IPS-11a (cell line): Measurements from ENCODE around the gene OGDHL.
"Not testable (repeated sequence)": the region's sequence is repeated elsewhere in the genome, so short reads cannot be mapped to it uniquely, and the experiment has no call there.

ENCODE experiments used
- H3K4me3 ChIP-seq: one replicate; pipeline ENCODE4 v1.5.1; 2013; ENCODE audit warnings: low read depth, low read length, control low read depth

The OGDHL gene

DNA sequence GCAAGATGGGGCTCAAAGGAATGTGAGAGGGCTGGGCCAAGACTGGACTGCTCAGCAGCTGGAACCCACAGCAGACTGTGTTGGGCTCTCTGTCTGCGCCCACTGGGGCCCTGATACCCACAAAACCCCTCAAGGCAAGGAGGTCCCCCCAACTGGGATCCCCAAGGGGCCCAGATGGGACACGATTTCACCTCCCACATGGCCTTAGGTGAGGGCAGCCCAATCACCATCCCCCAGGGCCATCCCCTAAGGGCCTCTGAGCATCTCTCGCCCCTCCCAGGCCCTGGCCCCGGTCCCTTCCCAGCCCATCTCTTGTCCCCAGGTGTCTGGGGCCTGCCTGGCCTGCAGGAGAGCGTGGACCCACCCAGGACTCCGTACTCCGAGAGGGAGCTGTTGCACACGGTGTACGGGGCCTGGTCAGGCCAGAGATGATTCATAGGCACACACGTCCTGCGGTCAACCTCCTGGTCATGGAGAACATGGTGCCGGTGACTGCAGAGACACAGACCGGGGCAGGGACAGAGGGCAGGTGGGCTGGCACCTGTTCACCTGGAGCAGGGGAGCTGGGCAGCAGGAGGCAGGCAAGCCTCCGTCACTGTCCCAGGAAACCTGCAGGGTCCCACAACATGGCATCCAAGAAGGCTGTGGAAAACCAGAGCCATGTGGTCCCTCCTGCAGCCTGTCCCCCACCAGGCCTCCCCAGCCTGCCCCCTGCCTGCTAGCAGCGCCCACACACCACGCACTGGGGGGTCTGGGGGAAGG is 21.6 kb downstream of the OGDHL start:
- H3K4me3 ChIP-seq, result no peak overlapping the region

DNA sequence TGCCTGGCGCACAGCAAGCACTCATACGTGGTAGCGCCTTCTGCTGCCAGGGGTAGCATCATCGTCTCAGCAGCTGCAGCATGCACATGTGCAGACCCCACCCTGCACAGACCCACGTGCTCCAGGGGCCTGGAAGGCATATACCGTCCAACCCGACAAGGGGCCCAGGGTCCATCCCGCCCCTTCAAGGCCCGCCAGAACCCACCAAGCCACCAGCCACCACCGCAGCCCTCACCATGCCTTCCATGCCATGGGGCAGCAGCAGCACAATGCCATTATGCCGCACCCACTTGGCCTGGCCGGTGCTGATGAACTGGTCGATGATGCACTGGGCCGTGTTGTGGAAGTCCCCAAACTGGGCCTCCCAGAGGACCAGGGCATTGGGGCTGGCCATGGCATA is 22.7 kb downstream of the OGDHL start:
- H3K4me3 ChIP-seq, result no peak overlapping the region

DNA sequence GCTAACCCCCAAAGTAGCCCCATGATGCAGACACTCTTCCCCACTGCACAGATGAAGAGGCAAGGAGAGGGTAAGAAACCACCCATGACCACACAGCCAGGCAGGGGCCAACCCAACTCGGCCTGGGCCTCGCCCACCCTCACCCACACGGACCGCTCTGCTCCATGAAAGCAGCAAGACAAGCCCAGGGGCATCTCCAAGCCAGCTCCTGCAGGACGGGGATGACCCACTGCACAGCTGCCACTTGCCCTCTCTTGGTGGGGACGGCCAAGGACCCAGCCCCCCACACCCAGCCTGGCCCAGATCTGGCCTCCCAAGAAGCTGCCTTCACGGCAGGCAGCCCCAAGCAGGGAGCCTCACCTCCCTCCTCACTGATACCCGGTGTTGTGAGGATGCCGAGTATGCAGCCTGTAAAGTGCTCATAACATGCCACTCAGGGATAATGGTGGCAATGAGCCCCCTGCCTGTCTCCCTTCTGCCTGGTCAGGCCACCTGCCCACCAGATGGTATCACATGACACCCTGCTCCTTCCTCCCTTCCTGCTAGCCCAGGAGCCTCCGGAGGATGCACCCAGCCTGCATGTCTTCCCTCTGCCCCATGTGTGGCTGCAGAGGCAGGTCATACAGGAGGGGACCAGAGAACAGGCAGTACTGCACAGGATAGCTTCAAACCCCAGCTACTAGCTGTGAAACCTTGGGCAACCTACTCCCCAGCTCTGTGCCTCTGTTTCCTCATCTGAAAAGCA is 23.3 kb downstream of the OGDHL start:
- H3K4me3 ChIP-seq, result no peak overlapping the region

DNA sequence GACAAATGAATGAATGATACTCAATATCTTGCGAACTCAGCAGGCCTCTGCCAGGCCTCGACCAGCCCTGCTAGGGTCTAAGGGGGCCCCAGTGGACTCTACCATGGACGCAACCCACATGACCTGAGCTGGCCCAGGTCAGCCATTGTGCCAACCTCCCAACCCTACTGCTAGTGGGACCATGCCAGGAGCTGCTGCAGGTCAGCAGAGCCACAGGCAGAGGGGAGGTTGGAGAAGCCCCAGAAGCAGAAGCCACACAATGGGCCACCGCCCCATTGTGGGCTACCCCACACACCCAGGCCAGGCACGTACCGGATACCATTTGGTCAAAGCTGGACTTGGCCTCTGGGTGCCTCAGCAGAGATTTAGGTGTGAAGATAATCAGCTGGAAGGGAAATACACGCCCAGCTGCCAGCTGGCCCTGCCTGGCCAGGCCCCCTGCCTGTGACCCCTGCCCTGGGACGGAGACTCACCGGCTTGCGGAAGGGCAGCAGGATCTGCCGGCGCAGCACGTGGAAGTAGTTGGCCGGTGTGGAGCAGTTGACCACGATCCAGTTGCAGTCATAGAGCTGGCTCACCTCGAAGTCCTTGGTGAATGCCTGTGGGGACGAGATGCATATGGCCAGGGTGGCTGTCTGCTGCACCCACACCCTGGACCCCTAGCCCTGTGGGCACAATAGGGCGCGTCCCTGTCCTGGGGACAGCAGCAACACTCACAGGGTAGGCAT is 24.5 kb downstream of the OGDHL start:
- H3K4me3 ChIP-seq, result no peak overlapping the region

DNA sequence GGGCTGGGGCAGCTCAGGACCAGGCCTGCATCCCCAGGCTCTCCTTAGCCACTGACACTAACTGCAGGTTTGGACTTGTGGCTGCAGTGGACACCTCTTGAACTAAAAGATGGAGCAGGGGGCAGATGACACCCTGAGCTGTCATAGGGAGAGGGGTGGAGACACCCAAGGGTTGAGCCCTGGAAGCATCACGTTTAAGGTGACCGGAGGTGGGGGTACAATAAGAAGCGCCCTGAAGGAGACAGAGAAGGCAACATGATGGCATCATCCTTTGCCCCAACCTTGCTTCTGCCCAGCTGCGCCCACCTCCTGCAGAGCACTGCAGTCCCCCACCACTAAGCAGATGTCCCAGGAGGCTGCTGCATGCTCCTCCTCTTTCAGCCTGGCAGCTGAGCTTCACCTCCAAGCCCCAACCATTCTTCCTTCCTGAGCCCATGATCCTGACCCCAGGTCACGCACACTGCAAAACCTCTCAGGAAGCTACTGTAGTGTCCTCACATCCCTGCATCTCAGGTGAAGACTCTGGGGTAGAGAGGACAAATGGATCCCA is 25.5 kb downstream of the OGDHL start:
- H3K4me3 ChIP-seq, result no peak overlapping the region

DNA sequence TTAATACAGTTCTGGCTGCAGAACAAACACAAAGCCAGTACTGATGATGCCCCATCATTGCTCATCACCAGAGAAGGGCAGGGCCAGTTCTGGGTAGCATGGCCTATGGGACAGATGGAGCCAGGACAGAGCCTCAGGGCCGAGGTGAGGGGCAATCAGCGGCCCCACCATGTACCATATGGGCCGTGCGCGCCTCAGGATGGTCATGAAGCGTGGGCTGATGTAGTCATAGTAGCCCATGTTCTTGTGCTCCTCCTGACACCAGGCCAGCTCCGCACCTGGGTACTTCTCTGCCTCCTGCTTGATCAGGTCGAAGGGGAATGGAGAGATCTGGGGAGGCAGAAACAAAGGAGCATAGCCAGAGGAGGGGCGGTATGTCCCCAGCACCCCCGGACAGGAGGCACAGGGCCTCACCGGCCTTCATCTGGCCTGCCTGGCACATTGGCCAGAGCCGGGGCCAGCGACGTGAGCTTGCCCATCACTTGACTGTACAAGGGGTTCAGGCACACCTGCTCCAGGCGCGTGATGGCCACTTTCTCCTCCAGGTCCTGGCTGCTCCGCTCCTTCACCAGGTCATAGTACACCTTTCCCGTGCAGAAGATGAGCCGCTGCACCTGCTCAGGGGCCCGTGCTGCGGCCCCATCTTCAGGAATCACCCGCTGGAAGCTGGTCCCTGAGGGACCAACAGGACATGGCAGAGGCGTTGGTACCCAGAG is 26.1 kb downstream of the OGDHL start:
- H3K4me3 ChIP-seq, result no peak overlapping the region

DNA sequence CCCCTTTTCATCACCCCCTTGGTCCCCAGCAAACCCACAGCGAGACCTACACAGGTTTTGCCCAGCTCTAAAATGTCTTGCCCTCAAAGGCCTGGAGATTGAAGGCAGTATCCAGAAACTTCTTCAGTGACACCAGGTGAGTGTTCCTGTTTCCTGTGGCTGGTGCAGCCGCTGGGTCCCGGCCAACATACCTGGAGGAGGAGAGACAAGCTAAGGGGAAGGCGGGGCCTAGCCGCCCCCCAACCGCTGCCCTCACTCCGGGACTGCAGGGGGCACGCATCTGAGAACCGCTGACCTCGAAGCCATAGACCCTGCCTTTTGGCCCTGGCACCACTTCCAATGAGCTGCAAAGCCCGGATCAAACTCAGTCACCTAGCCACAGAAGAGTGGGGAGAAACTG is 27.0 kb downstream of the OGDHL start:
- no peak overlapping the region for H3K4me3 ChIP-seq

DNA sequence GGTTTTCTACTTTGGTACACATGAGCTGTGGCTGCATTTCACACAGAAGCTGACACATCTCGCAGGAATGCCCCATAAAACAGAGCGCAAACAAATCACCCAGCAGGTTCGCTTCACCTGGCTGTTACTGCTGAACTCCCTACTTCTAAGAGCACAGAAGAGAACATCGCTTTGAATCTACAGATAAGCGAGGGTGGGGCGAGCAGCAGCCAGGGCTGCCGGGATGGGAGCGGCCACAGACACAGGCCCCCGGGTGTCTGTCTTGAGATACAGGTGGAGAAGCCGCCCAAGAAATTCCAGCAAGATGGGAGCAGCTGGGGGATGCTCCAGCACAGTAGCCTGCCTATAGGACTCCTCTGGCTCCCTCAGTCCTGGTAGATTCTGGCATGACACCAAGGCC is 27.4 kb downstream of the OGDHL start:
- H3K4me3 ChIP-seq, result no peak overlapping the region

DNA sequence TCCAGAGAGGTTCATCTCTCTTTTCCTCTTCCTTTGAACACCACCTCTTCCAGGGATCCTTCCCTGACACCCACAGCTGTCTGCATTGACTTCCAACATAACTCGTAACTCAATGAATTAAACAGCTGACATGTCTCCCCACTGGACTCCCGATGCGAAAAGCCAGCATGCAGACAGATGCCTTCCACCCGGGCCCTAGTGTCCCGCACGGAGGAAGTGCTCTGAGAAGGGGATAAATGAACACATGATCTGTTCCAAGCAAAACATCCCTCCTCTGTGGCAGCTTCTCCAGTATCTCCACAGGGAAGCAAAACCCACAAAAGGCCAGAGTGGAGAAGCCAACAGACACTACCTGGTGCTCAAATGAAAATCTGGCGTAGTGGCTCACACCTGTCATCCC is 28.3 kb downstream of the OGDHL start:
- H3K4me3 ChIP-seq, result no peak overlapping the region

DNA sequence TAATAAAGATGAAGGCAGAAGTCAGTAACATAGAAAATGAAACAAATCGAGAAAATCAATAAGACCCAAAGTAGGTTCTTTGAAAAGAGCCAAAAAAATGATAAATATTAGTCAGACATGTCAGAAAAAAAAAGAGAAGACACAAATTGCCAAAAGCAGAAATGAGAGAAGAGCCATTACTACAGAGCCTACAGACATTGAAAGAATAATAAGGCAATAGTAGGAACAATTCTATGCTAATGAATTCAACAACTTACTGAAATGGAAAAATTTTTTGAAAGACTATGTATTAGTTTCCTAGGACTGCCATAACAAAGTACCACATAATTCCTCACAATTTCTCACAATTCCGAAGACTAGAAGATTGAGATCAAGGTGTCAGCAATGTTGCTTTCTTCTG is 35.5 kb downstream of the OGDHL start:
- H3K4me3 ChIP-seq, result no peak overlapping the region

DNA sequence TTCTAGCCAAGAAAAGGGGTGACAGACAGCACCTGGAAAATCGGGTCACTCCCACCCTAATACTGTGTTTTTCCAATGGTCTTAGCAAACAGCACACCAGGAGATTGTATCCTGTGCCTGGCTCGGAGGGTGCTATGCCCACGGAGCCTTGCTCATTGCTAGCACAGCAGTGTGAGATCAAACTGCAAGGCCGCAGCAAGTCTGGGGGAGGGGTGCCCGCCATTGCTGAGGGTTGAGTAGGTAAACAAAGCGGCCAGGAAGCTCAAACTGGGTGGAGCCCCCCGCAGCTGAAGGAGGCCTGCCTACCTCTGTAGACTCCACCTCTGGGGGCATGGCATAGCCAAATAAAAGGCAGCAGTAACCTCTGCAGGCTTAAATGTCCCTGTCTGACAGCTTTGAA is 47.0 kb downstream of the OGDHL start:
- H3K4me3 ChIP-seq, result not testable (repeated sequence)

DNA sequence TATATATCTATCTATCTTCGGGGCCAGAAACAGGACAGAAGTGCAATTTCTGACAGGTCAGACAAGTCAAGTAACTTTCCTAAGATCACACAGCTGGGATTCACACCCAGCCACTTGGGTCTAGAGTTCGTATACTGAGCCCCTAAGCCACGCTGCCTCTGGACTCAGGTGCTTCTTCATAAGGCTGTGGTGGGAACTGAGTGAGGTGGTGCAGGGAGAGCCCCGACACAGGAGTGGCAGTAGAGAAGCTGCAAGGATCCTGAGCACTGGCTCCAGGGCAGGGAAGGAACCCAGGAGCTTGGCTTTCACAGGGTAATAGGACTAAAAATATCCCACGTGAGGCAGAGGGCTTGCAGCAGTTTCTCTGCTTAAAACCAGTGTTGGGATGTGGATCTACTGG is 48.9 kb downstream of the OGDHL start:
- H3K4me3 ChIP-seq, result no peak overlapping the region

DNA sequence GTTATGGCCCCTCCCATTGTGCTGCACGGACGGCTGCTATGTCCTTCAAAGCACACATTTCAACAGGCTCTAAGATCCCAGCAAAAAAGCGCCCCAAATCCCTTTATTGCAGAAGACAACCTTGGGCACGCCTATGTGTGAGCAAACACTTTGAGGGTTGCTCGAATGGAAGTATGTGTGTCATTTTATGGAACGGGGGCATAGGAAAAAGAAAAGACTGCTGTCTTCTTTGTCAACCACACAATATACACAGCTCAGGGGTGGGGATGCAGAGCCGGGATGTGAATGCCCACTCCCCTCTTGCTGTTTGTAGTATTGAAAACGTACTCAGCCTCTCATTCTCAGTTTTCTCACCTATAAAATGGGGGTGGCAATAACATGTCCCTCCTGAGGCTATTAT is 50.6 kb downstream of the OGDHL start:
- no peak overlapping the region for H3K4me3 ChIP-seq

DNA sequence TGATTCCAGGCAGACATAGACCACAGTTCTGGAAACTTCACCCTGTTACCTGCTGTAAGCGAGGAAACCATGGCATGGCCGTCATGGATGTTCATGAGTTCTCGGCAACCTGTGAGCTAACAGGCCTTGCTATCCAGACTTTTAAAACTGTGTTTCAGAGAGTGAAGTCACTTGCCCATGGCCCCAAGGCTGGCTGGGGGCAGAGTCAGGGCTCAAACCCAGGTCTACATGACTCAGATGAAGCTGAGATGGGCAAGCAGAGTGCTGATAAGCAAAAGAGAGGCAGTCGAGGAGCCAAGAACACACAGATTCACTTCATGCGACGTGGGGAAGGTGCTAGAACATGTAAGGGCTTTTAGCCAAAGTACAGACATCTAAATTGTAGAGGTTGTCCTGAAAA is 51.2 kb downstream of the OGDHL start:
- no peak overlapping the region for H3K4me3 ChIP-seq

DNA sequence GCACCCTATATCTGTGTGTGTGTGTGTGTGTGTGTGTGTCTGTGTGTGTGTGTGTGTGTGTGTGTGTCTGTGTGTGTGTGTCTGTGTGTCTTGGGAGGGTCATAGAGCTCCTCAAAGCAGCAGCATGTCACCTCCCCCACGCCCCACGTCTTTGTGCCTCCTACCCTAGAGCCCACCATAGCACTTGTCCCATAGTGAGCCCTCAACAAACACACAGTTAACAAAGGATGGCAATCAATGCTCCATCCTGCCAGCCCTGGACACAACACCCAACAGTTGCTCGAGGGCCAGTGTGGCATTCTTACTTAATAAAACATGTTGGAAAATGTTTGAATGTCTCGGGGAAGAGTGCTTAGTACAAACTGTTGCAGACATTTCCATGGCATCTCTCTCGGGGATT is 52.2 kb downstream of the OGDHL start:
- H3K4me3 ChIP-seq, result no peak overlapping the region

DNA sequence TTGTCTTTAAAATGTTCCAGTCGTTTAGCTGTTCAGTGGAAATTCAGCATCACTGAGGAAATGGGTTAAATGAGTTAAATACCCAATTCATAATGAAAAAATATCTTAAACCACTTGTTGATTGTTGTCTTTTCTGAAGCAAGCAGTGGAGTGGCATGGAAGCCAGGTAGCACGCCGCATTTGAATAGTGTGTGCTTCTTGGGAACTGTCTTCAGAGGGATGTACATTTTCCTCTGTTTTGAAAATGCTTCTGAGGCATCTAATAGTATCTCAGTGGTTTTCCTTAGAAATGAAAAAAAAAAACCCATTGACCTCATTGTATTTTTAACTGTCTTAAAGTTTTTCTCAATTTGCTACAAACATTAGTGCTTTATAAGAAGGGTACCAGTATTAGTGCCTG is 54.5 kb downstream of the OGDHL start:
- no peak overlapping the region for H3K4me3 ChIP-seq

DNA sequence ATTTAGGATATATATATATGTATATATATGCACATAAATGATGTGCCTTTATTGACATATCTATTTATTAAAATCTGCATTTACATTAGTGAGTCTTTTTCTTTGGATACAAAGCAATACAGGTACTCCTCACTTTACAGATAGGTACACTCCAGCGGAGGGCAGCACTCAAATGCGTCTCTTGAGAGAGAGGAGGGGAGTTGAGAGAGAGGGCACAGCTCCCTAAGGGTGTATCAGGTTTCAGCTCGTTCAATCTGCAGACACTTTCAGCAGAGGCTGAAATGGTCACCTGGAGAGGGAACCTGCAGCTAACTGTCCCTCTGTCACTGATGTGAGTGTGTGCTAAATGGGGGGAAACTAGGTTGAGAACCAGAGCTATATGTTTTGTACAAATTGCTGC is 61.1 kb downstream of the OGDHL start:
- H3K4me3 ChIP-seq, result no peak overlapping the region

DNA sequence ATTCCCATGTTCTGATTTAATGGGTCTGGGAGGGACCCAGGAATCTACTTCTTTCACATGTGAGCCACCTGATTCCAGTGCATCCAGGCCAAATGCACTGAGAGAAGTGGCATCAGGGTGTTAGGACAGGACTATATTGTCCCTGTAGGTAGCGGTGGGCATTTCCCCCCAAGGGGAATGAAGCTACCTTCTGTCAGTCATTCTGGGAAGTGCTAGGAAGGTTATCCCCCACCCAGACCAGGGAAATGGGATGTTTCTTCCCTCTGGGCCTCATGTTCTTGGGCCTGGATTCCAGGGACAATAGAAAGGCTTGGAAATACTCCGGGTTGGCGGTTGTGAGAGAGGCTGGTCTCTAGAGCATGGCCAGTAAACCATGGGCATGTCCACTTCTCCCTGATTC is 61.9 kb downstream of the OGDHL start:
- no peak overlapping the region for H3K4me3 ChIP-seq

DNA sequence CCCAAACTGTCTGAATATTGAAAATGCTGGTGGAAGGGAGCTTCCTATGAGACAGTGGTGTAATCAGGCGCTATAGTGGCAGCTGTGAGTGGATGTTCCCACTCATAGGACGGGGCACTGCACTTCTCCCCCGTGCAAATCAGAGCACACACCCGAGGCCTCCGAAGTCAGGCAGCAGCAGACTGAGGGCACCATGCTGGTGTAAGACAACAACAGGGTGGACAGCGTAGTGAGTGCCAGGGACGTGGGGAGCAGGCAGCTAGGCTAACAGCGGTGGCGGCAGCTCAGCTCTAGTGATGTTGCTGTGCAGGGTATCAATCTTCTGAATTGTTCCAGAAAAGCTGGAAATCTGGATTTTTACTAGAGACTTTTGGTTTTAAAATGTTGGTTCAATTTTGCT is 63.4 kb downstream of the OGDHL start:
- no peak overlapping the region for H3K4me3 ChIP-seq

DNA sequence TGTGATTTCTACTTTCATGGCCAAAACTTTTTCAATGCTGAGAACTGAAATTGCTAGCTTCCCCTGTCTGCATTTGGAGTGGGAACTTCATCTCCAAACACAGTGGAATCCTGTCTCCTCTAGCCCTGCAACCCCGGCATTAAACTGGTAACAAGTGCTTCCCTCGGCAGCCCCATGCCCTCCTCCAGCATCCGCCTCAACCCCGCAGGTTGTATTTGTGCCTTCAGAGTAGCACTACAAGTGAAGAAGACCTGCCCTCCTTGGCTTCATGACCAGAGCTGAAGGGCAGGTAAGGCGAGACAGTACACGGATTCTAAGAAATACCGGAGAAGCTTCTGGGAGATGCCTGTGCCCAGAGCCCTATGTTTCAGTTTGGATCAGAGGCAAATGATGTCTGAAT is 65.8 kb downstream of the OGDHL start:
- H3K4me3 ChIP-seq, result no peak overlapping the region

DNA sequence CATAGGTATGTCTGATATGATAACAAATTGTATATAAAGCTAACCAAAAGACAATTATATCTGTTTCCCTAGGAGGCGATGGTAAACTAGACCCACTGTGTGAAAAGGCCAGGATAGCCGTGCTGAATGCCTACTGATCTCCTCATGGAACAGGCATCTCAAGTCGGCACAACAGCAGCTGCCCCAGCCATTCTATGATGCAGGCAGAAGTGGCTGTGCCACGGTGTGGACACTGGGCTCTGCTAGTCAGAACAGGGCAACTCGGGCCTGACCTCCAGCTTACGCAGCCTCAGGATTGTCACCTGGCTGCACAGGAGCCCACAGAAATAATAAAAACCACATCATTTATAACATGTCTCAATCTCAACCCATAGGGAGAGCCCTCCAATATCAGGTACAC is 67.7 kb downstream of the OGDHL start:
- no peak overlapping the region for H3K4me3 ChIP-seq
